ENCODE data around the gene DGLUCY.

- TF ChIP-seq, protein P1, sequence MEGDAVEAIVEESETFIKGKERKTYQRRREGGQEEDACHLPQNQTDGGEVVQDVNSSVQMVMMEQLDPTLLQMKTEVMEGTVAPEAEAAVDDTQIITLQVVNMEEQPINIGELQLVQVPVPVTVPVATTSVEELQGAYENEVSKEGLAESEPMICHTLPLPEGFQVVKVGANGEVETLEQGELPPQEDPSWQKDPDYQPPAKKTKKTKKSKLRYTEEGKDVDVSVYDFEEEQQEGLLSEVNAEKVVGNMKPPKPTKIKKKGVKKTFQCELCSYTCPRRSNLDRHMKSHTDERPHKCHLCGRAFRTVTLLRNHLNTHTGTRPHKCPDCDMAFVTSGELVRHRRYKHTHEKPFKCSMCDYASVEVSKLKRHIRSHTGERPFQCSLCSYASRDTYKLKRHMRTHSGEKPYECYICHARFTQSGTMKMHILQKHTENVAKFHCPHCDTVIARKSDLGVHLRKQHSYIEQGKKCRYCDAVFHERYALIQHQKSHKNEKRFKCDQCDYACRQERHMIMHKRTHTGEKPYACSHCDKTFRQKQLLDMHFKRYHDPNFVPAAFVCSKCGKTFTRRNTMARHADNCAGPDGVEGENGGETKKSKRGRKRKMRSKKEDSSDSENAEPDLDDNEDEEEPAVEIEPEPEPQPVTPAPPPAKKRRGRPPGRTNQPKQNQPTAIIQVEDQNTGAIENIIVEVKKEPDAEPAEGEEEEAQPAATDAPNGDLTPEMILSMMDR (IDR thresholded peaks at IDR 0.05 in 8 of 11, conservative IDR thresholded peaks at IDR 0.05 in 3 of 11): no peak
- no peak for TF ChIP-seq POLR2AphosphoS5 (IDR thresholded peaks at IDR 0.05)
Observed at GRCh38 chr14:91227183-91227628, 113.3 kb downstream of the DGLUCY start.

All from spleen (tissue), 7 donors.